ENCODE data around the gene ABHD8. TPM values are rescaled to one million over a fixed set of nuclear protein-coding genes. Genes with fewer than 3 reads are reported as not detected.
A peak's percentile ranks its signal among the peaks of the same experiment; 100 is the strongest.
"Not testable (repeated sequence)": the region's sequence is repeated elsewhere in the genome, so short reads cannot be mapped to it uniquely, and the experiment has no call there.

Gene ABHD8
- total RNA-seq, 1 experiment from 2014 or later: 5.2 TPM

- H3K4me3 ChIP-seq (replicated peaks in 1 of 2; ENCODE audit: low read depth in 1 of 2, low read length in 2 of 2); H3K4me2 ChIP-seq (ENCODE audit: low read length); H3K9me3 ChIP-seq (ENCODE audit: control insufficient read depth in 1 of 2, insufficient read depth in 1 of 2, low read depth in 1 of 2, low read length in 2 of 2); DNase-seq (ENCODE audit: low read depth, low spot score); H4K20me1 ChIP-seq (ENCODE audit: insufficient read depth); H3K9ac ChIP-seq (ENCODE audit: low read length); H3K27me3 ChIP-seq (ENCODE audit: insufficient read depth, low read length); H2AFZ ChIP-seq (ENCODE audit: low read depth, low read length, poor library complexity, severe bottlenecking); H3K9me2 ChIP-seq (ENCODE audit: insufficient read depth); ATAC-seq; H3K36me3 ChIP-seq (ENCODE audit: control insufficient read depth in 1 of 2, insufficient read depth in 2 of 2, low read length in 2 of 2); intact Hi-C loops (cut with micrococcal nuclease); BruUV-seq (replicated peaks): not testable (repeated sequence)
- Histone ChIP-seq H3K4me1 (ENCODE audit: control insufficient read depth in 1 of 2, insufficient read depth in 2 of 2, low read length in 2 of 2) (peaks cover 20 to 40% of the 10 kb centered on the region in 2 experiments), H3K27ac (ENCODE audit: low read depth, low read length) (peak overlapping the region; percentile 23; the same call in 1 of the 2 replicates), H3K79me2 (ENCODE audit: insufficient read depth, low read length) (peaks cover 37% of the 10 kb centered on the region)
- ChIA-PET CTCF (interaction anchor here (1.2 kb wide), 1 partner anchor 10 kb away, joined by 5 read pairs; the partner anchor contains the start of gene MRPL34), POLR2A (interaction anchor here (1.8 kb wide), 1 partner anchor 10 kb away, joined by 4 read pairs; the partner anchor contains the start of gene MRPL34), RAD21 (ENCODE audit: low non-redundant PET in 1 of 2, low total read pairs in 2 of 2, uncharacterized antibody in 2 of 2, unreplicated experiment in 2 of 2) (interaction anchor here in 1 of 2 experiments (0.8 kb wide), 1 partner anchor 10 kb away, joined by 3 read pairs; the partner anchor contains the start of gene MRPL34)
Measured at GRCh38 chr19:17295551-17295950, 7.7 kb downstream of the ABHD8 start.

DNA sequence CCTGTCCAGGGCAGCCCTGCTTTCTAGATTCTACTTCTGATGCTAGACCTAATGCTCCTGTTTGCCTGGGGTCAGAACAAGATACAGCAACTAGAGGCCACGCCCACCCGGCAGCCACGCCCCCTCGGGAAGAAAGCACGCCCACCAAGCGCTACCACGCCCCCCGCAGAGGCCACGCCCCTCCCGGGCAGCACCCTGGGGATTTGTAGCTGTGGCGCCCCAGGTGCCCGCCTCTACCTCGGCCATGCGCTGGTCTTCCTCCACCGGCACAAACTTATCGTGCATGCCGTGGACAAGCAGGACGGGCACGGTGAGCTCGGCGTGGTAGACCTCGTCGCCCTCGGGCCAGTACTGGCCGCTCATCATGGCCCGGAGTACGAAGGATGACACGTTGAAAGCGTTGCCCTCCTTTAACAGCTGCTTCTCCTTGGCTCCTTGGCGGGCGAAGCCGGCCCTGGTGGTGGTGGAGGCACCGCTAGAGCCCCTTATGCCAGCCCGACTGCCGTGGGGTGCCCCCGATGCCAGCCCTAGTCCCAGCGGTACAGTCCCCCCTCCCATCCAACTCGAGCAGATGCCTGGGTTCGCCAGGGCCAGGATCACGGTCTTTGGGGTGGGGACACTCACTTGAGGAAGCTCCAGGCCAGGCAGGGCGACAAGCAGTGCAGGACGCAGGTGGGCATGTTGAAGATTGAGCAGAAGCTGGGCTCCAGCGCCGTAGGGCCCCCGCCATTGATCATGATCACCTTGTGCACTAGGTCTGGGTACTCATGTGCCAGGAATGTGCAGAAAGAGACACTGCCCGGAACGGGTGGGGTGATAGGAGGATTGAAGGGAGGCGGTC is 9.0 kb downstream of the ABHD8 start:
- peak overlapping the region; percentile 60 to 67 for H3K4me3 ChIP-seq (replicated peaks in 1 of 2; ENCODE audit: low read depth in 1 of 2, low read length in 2 of 2)
- peaks cover 0 to 10% of the 10 kb centered on the region in 2 experiments; a peak in 2 of 4 replicates for H3K36me3 ChIP-seq (ENCODE audit: control insufficient read depth in 1 of 2, insufficient read depth in 2 of 2, low read length in 2 of 2)
- ChIA-PET POLR2A (interaction anchor here (1.0 to 2.4 kb wide), 3 partner anchors 10 to 95 kb away, joined by 3 to 22 read pairs (median 4); partner anchors contain the start of genes ABHD8, DDA1 and MRPL34), CTCF (interaction anchor here (1.1 to 1.7 kb wide), 4 partner anchors 11 to 92 kb away, joined by 4 to 7 read pairs (median 4); partner anchors contain the start of genes ANO8 and MRPL34), RAD21 (ENCODE audit: low non-redundant PET in 1 of 2, low total read pairs in 2 of 2, uncharacterized antibody in 2 of 2, unreplicated experiment in 2 of 2) (interaction anchor here in 1 of 2 experiments (1.2 kb wide), 1 partner anchor 11 kb away, joined by 3 read pairs; no protein-coding TSS in a partner anchor)
- ATAC-seq (peak; percentile 30), DNase-seq (ENCODE audit: low read depth, low spot score) (no peak)
- peak overlapping the region; percentile 82 for H3K4me2 ChIP-seq (ENCODE audit: low read length)
- no peaks in the 10 kb centered on the region; a peak in 1 of 4 replicates for H3K9me3 ChIP-seq (ENCODE audit: control insufficient read depth in 1 of 2, insufficient read depth in 1 of 2, low read depth in 1 of 2, low read length in 2 of 2)
- H3K79me2 ChIP-seq (ENCODE audit: insufficient read depth, low read length): peaks cover 37% of the 10 kb centered on the region
- H3K9ac ChIP-seq (ENCODE audit: low read length): peak overlapping the region; percentile 68; the same call in 1 of the 2 replicates
- no peak overlapping the region for H2AFZ ChIP-seq (ENCODE audit: low read depth, low read length, poor library complexity, severe bottlenecking)
- H3K27ac ChIP-seq (ENCODE audit: low read depth, low read length): peak overlapping the region; percentile 57
- peaks cover 20 to 44% of the 10 kb centered on the region in 2 experiments for H3K4me1 ChIP-seq (ENCODE audit: control insufficient read depth in 1 of 2, insufficient read depth in 2 of 2, low read length in 2 of 2)
- H3K9me2 ChIP-seq (ENCODE audit: insufficient read depth): no peaks in the 10 kb centered on the region
- H4K20me1 ChIP-seq (ENCODE audit: insufficient read depth): no peaks in the 10 kb centered on the region
- no peaks in the 10 kb centered on the region for H3K27me3 ChIP-seq (ENCODE audit: insufficient read depth, low read length)
- no TSS peak for BruUV-seq (replicated peaks)
- intact Hi-C loops (cut with micrococcal nuclease): no loop called here
- TF ChIP-seq TCF7L2 (IDR thresholded peaks at IDR 0.05; ENCODE audit: borderline replicate concordance, extremely low read depth, insufficient read depth, insufficient read length) (no peak), JUND (IDR thresholded peaks at IDR 0.05) (no peak), POLR2A (IDR thresholded peaks at IDR 0.05; ENCODE audit: borderline replicate concordance, extremely low read depth, insufficient read depth, insufficient read length) (no peak), YY1 (IDR thresholded peaks at IDR 0.05; ENCODE audit: extremely low read depth, insufficient replicate concordance, low read depth, low read length) (no peak), CBX3 (IDR thresholded peaks at IDR 0.05; ENCODE audit: low read depth) (no peak), SRF (IDR thresholded peaks at IDR 0.05; ENCODE audit: low read depth) (no peak), EGR1 (IDR thresholded peaks at IDR 0.05; ENCODE audit: low read depth) (no peak), ZFX (IDR thresholded peaks at IDR 0.05) (no peak)
- TF ChIP-seq, protein P1, sequence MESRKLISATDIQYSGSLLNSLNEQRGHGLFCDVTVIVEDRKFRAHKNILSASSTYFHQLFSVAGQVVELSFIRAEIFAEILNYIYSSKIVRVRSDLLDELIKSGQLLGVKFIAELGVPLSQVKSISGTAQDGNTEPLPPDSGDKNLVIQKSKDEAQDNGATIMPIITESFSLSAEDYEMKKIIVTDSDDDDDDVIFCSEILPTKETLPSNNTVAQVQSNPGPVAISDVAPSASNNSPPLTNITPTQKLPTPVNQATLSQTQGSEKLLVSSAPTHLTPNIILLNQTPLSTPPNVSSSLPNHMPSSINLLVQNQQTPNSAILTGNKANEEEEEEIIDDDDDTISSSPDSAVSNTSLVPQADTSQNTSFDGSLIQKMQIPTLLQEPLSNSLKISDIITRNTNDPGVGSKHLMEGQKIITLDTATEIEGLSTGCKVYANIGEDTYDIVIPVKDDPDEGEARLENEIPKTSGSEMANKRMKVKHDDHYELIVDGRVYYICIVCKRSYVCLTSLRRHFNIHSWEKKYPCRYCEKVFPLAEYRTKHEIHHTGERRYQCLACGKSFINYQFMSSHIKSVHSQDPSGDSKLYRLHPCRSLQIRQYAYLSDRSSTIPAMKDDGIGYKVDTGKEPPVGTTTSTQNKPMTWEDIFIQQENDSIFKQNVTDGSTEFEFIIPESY (IDR thresholded peaks at IDR 0.05; ENCODE audit: extremely low read depth, insufficient replicate concordance, low read length): no peak
- TF ChIP-seq, protein P2, sequence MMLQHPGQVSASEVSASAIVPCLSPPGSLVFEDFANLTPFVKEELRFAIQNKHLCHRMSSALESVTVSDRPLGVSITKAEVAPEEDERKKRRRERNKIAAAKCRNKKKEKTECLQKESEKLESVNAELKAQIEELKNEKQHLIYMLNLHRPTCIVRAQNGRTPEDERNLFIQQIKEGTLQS (IDR thresholded peaks at IDR 0.05): no peak

Measured in HCT116 (cell line).